HG02970 (cell line): ENCODE data around the gene HTT.

Experiments
- ATAC-seq: cut with Tn5 transposase; IDR thresholded peaks from one replicate; pipeline ENCODE4 v1.9.1; 2021; ENCODE audit warnings: mild to moderate bottlenecking, moderate library complexity, moderate number of reproducible peaks; ENCODE audit not compliant: unreplicated experiment, low FRiP score

Gene HTT

GRCh38 chr4:3284734-3285557 lies 210.5 kb downstream of the HTT start:
- ATAC-seq, result no peak

- peak; percentile 69 for ATAC-seq
Observed at GRCh38 chr4:3285558-3286334, 211.3 kb downstream of the HTT start.

- no peak for ATAC-seq
Observed at GRCh38 chr4:3286335-3287175, 212.1 kb downstream of the HTT start.

DNA sequence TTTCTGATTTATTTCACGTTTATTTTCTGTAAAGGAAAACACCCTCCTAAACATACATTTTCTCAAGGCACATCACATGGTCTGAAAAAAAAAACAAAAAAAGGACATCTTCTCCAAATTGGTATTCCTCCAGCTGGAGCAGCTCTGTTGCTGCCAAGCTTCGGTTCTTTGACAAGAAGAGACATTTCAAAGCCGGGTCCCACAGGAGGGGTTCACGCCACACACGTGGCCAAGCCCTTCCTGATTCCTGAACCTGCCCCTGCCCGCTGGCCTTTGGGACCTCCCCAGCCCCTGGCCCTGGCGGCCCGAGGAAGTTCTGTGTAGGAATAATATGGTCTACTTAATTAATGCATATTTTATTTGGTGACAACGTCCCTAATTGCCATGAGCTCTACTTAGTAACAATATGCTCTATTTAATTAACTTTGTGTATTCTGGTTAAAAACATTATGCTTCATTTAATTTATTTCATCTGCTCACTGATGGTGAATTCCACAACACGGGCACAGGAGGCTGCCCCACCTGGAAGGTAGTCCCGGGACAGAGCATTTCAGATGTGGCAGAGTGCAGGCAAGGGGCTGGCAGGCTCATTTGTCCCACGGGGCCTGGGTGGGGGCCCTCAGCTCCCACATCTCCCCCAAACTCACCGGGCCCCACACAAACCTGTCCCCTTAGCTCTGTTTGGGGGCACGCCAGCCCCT lies 212.9 kb downstream of the HTT start:
- ATAC-seq, result no peak

- ATAC-seq, result no peak
Observed at GRCh38 chr4:3287972-3288570, 213.6 kb downstream of the HTT start.

DNA sequence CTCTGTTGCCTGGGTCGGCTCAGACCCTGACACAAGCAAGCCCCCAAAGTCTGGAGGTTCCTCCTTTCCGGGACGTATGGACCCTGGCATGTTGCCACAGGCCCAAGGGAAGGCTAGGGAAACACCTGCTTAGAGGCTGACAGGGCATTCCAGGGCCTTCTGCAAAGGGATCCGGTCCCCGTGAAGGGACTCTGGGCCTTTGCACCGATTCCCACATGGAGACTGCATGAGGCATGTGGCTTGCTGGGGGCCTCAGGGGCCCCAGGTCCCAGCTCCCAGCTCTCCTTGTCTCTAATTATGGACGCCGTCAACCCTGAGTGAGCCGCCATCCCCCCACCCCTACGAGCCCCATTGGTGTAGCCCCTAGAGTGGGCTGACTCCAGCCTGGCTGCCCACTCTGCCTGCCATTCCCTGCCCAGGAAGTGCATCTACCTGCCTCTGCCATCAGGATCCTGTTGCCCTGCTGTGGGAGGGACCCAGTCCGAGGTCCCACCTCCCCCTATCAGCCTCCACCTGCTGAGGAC lies 214.2 kb downstream of the HTT start:
- ATAC-seq, result no peak

GRCh38 chr4:3290476-3290875 lies 216.0 kb downstream of the HTT start:
- no peak for ATAC-seq

GRCh38 chr4:3290889-3291321 lies 216.4 kb downstream of the HTT start:
- no peak for ATAC-seq

DNA sequence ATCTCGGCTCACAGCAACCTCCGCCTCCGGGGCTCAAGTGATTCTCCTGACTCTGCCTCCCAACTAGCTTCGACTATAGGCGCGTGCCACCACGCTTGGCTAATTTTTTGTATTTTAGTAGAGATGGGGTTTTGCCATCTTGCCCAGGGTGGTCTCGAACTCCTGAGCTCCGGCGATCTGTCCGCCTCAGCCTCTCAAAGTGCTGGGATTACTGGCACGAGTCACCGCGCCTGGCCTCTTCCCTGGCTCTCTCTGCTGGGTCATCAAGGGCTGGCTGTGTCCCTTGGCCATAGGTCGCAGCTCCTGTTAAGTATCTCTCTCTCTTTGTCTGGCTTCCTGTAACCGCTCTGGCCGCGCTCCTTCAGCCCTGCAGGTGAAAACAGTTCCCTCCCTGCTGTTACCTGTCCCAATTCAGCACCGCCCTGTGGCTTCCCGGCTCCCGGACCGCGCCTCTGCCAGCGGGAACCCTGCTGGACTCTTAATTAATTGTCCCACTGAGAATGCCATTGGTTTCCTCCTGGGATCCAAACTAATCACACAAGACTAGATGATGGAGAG lies 217.0 kb downstream of the HTT start:
- ATAC-seq, result no peak

- peak; percentile 4 for ATAC-seq
Observed at GRCh38 chr4:3291969-3292570, 217.6 kb downstream of the HTT start.

- peak; percentile 66 for ATAC-seq
Observed at GRCh38 chr4:3292571-3293400, 218.3 kb downstream of the HTT start, which contains the start of gene RGS12. Gene RGS12, plus strand, starts transcription at chr4:3293021. Its CDS starts 23,150 bp downstream, at chr4:3316171.
